OCI-LY7 (cell line): Measurements from ENCODE around the gene F7. TPM values are rescaled to one million over a fixed set of nuclear protein-coding genes. Genes with fewer than 3 reads are reported as not detected.

Experiments
- BruUV-seq: library from RNA; stranded (reverse); fragments of 400-500 nt; replicated peaks from 2 replicates; lab custom pipeline; 2021; lab: Mats Ljungman, UMichigan
- CTCF ChIA-PET: fragments of 300-600 bp; sonication (Branson Sonifier 250); formaldehyde crosslinking; loops from one replicate; lab custom pipeline; 2022; ENCODE audit warnings: antibody characterized with exemption; ENCODE audit not compliant: unreplicated experiment; lab: Charles Lee
- POLR2A ChIA-PET: fragments of 300-600 bp; sonication (Branson Sonifier 250); formaldehyde crosslinking; loops from one replicate; lab custom pipeline; 2022; ENCODE audit warnings: antibody characterized with exemption; lab: Charles Lee
- DNase-seq: peaks from one replicate; pipeline ENCODE4 v3.0.0-alpha.2; 2015; ENCODE audit warnings: low spot score
- H2AFZ ChIP-seq: fragments of 200-600 bp; sonication (generic), shearing (Covaris generic); 2 replicates; pipeline ENCODE4 v1.6.1; 2014; ENCODE audit warnings: mild to moderate bottlenecking, antibody characterized with exemption, low read length, moderate library complexity
- H3K27ac ChIP-seq: fragments of 200-600 bp; sonication (generic); 2 replicates; pipeline ENCODE4 v1.5.1; 2014; ENCODE audit warnings: mixed run types, low read depth, mild to moderate bottlenecking, moderate library complexity, low read length, inconsistent platforms; ENCODE audit not compliant: poor library complexity, severe bottlenecking
- H3K36me3 ChIP-seq: fragments of 200-600 bp; sonication (generic); 2 replicates; pipeline ENCODE4 v1.6.1; 2014; ENCODE audit warnings: mild to moderate bottlenecking, antibody characterized with exemption, low read length, moderate library complexity, mixed read lengths; ENCODE audit not compliant: insufficient read depth
- H3K4me1 ChIP-seq: fragments of 200-600 bp; sonication (generic); 2 replicates; pipeline ENCODE4 v1.5.1; 2014; ENCODE audit warnings: mild to moderate bottlenecking, low read length; ENCODE audit not compliant: insufficient read depth, poor library complexity, severe bottlenecking
- H3K4me2 ChIP-seq: fragments of 200-600 bp; sonication (generic); 2 replicates; pipeline ENCODE4 v1.6.1; 2014; ENCODE audit warnings: mild to moderate bottlenecking, low read length
- H3K4me3 ChIP-seq: fragments of 200-600 bp; sonication (generic); 2 replicates; pipeline ENCODE4 v1.5.1; 2014; ENCODE audit warnings: mild to moderate bottlenecking, low read depth, low read length; ENCODE audit not compliant: poor library complexity, severe bottlenecking
- H3K79me2 ChIP-seq: fragments of 200-600 bp; sonication (generic); 2 replicates; pipeline ENCODE4 v1.6.1; 2016; ENCODE audit warnings: low read depth, mild to moderate bottlenecking, low read length, moderate library complexity, mixed read lengths; ENCODE audit not compliant: insufficient read depth
- H3K9me2 ChIP-seq: fragments of 200-600 bp; sonication (generic); 2 replicates; pipeline ENCODE4 v1.6.1; 2016; ENCODE audit warnings: mild to moderate bottlenecking, low read length, mixed read lengths; ENCODE audit not compliant: insufficient read depth
- H3K9me3 ChIP-seq: fragments of 200-600 bp; sonication (generic); 2 replicates; pipeline ENCODE4 v1.6.1; 2014; ENCODE audit warnings: mild to moderate bottlenecking, mixed run types, low read length, mixed read lengths
- H4K20me1 ChIP-seq: fragments of 200-600 bp; sonication (generic); 2 replicates; pipeline ENCODE4 v1.6.1; 2014; ENCODE audit warnings: mild to moderate bottlenecking, antibody characterized with exemption, low read length, moderate library complexity, mixed read lengths; ENCODE audit not compliant: insufficient read depth
- CTCF ChIP-seq: fragments of 200-600 bp; sonication (generic); conservative IDR thresholded peaks from 2 replicates; pipeline ENCODE4 v1.5.1; 2014; ENCODE audit warnings: mild to moderate bottlenecking, antibody characterized with exemption, low read length, moderate library complexity, mixed read lengths
- EZH2phosphoT487 ChIP-seq: fragments of 200-600 bp; sonication (generic); IDR thresholded peaks from 2 replicates; pipeline ENCODE4 v1.6.1; 2018; ENCODE audit warnings: low read depth, borderline replicate concordance, mild to moderate bottlenecking, mixed run types, antibody characterized with exemption, low read length, moderate library complexity, mixed read lengths
- intact Hi-C: fragments of 100-400 bp; cut with micrococcal nuclease; formaldehyde crosslinking; loops from one replicate; pipeline ENCODE4 v1.10.0; 2022; ENCODE audit not compliant: unreplicated experiment
- total RNA-seq, 2 experiments: library from RNA; depleted of rRNA in 1 of 2; stranded (reverse); fragments of >200 nt in 1 of 2; shearing (Covaris generic) in 1 of 2; gene quantifications; 2 replicates each; pipeline ENCODE4 v1.2.3, GENCODE V29; 2014 to 2022

The F7 gene
- total RNA-seq, 2 experiments from 2014 or later: not detected

DNA sequence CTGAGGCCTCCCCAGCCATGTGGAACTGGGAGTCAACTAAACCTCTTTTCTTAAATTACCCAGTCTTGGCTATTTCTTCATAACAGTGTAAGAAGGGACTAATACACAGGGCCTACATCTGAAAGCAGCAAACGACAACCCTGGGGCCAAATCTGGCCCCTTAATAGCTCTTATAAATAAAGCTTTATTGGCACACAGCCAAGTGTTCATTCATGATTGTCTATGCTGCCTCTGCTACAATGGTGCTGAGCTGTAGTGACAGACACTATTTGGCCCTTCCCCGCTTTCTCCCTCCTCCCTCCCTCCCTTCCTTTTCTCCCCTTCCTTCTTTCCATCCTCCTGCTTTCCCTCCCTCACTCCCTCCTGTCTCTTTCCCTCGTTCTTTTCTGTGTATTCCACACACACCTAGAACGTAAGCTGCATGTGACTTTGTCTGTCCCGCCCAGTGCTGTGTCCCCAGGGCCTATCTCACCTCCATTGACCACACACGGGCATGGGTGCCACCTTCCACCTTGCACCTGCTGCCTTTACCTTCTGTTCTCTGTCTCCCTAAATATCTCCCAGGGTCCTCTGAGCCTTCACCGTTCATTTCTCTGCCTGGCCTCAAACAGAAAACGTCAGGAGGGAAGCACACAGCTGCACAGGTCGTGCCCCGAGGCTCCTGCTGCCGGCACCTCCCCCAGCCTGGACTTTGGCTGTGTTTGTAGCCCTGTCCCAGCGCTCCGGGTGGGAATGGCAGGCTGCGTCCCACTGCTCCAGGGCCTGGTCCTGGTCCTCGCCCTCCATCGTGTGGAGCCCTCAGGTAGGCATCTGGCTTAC lies 52.5 kb downstream of the F7 start, which contains the start of gene PROZ:
TSS of gene PROZ (plus strand) at position 720 of the 819 bp plus-strand sequence. CDS start at position 733, 13 bp downstream.
- no peaks in the 10 kb centered on the region for H4K20me1 ChIP-seq
- no peak within 1 kb of the TSS for H2AFZ ChIP-seq
- H3K4me1 ChIP-seq: peaks cover 3% of the 10 kb centered on the region
- H3K36me3 ChIP-seq: no peaks in the 10 kb centered on the region
- no peak within 1 kb of the TSS for H3K4me2 ChIP-seq
- H3K27ac ChIP-seq: no peak within 1 kb of the TSS
- H3K9me2 ChIP-seq: no peaks in the 10 kb centered on the region
- DNase-seq: no peak
- no peaks in the 10 kb centered on the region for H3K9me3 ChIP-seq
- intact Hi-C loops: no loop called here
- ChIA-PET POLR2A (no interaction called here), CTCF (no interaction called here)
- H3K4me3 ChIP-seq: no peak within 1 kb of the TSS
- BruUV-seq: no TSS peak
- no peaks in the 10 kb centered on the region for H3K79me2 ChIP-seq
- TF ChIP-seq EZH2phosphoT487 (no peak), CTCF (no peak)

- H3K9me3 ChIP-seq: no peaks in the 10 kb centered on the region
- H3K4me3 ChIP-seq: no peak overlapping the region
- intact Hi-C loops: no loop called here
- no peaks in the 10 kb centered on the region for H3K4me1 ChIP-seq
- H4K20me1 ChIP-seq: no peaks in the 10 kb centered on the region
- no peaks in the 10 kb centered on the region for H3K79me2 ChIP-seq
- H3K9me2 ChIP-seq: no peaks in the 10 kb centered on the region
- H3K27ac ChIP-seq: no peak overlapping the region
- ChIA-PET POLR2A (no interaction called here), CTCF (no interaction called here)
- no peak overlapping the region for H3K4me2 ChIP-seq
- no peaks in the 10 kb centered on the region for H3K36me3 ChIP-seq
- TF ChIP-seq EZH2phosphoT487: no peak
- no peak for TF ChIP-seq CTCF
- H2AFZ ChIP-seq: no peak overlapping the region
- no peak for DNase-seq
- BruUV-seq: no TSS peak
Measured at GRCh38 chr13:113158946-113159345, 53.4 kb downstream of the F7 start.

DNA sequence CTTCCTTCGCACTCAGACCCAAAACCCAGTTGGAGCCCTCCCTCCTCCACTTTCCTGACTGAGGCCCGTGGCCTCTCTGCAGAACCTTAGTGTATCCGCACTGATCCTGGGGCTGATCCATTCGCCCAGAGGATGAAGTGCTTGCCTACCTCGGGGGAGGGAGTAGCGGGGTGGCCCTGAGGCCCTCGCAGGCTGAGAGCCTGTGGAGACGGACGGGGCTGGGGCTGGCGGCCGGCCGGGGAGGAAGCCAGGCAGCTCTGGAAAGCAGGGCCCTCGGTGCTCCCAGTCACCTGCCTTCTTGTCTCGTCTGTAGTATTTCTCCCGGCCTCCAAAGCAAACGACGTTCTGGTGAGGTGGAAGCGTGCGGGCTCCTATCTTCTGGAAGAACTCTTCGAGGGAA lies 54.1 kb downstream of the F7 start:
- intact Hi-C loops: no loop called here
- Histone ChIP-seq H3K9me3 (no peaks in the 10 kb centered on the region), H2AFZ (no peak overlapping the region), H3K9me2 (no peaks in the 10 kb centered on the region), H3K4me3 (no peak overlapping the region), H3K79me2 (no peaks in the 10 kb centered on the region), H3K27ac (no peak overlapping the region), H3K36me3 (no peaks in the 10 kb centered on the region), H4K20me1 (no peaks in the 10 kb centered on the region), H3K4me1 (no peaks in the 10 kb centered on the region), H3K4me2 (no peak overlapping the region)
- no peak for DNase-seq
- CTCF ChIA-PET: no interaction called here
- POLR2A ChIA-PET: no interaction called here
- no peak for TF ChIP-seq CTCF
- TF ChIP-seq EZH2phosphoT487: no peak
- BruUV-seq: no TSS peak
